MCF 10A (cell line): ENCODE measurements around the gene ING5. TPM values are rescaled to one million over a fixed set of nuclear protein-coding genes. Genes with fewer than 3 reads are reported as not detected.

Experiments used
- BruUV-seq: library from RNA; stranded (reverse); fragments of 400-500 nt; replicated peaks from 2 replicates; lab custom pipeline; 2021; lab: Mats Ljungman, UMichigan
- CTCF ChIA-PET: fragments of 300-600 bp; sonication (Branson Sonifier 250); formaldehyde crosslinking; extraction: SDS; loops from one replicate; lab custom pipeline; 2021; ENCODE audit warnings: antibody characterized with exemption, inconsistent platforms; lab: Yijun Ruan, JAX
- POLR2A ChIA-PET: fragments of 300-600, 350-650 bp; sonication (Branson Sonifier 250); formaldehyde crosslinking; extraction: SDS; loops from one replicate; lab custom pipeline; 2020; ENCODE audit warnings: antibody characterized with exemption, inconsistent platforms; lab: Yijun Ruan, JAX
- DNase-seq: peaks from one replicate; pipeline ENCODE4 v3.0.0-alpha.2; 2018; ENCODE audit not compliant: unreplicated experiment
- H3K27ac Mint-ChIP-seq: one replicate; pipeline ENCODE4 v1.8.0; 2022; ENCODE audit warnings: mild to moderate bottlenecking, low read depth, mixed read lengths; ENCODE audit not compliant: unreplicated experiment
- H3K27me3 Mint-ChIP-seq: one replicate; pipeline ENCODE4 v1.8.0; 2022; ENCODE audit warnings: mixed read lengths; ENCODE audit not compliant: insufficient read depth, unreplicated experiment
- H3K36me3 Mint-ChIP-seq: one replicate; pipeline ENCODE4 v1.8.0; 2022; ENCODE audit warnings: mild to moderate bottlenecking, moderate library complexity, mixed read lengths; ENCODE audit not compliant: insufficient read depth, unreplicated experiment
- H3K4me1 Mint-ChIP-seq: one replicate; pipeline ENCODE4 v1.8.0; 2022; ENCODE audit warnings: mixed read lengths; ENCODE audit not compliant: insufficient read depth, unreplicated experiment
- H3K4me3 Mint-ChIP-seq: one replicate; pipeline ENCODE4 v1.8.0; 2022; ENCODE audit warnings: mild to moderate bottlenecking, moderate library complexity, mixed read lengths; ENCODE audit not compliant: unreplicated experiment
- H3K9me3 Mint-ChIP-seq: one replicate; pipeline ENCODE4 v1.8.0; 2022; ENCODE audit warnings: mixed read lengths; ENCODE audit not compliant: unreplicated experiment
- CTCF ChIP-seq: fragments of 200-600 bp; IDR thresholded peaks from one replicate; pipeline ENCODE4 v1.8.0; 2022; ENCODE audit warnings: antibody characterized with exemption, mild to moderate bottlenecking; ENCODE audit not compliant: unreplicated experiment
- intact Hi-C: fragments of 100-400 bp; cut with micrococcal nuclease; formaldehyde crosslinking; loops from 2 replicates; pipeline ENCODE4 v1.14.1; 2022
- total RNA-seq: library from RNA; stranded (reverse); gene quantifications from 2 replicates; pipeline ENCODE4 v1.2.3, GENCODE V29; 2022

Gene ING5
- total RNA-seq, 1 experiment from 2014 or later, result 35.5 TPM

GRCh38 chr2:241721852-241722251, 20.0 kb downstream of the ING5 start:
- Mint-ChIP-seq H3K4me3 (no peak overlapping the region), H3K27me3 (no peaks in the 10 kb centered on the region), H3K36me3 (peaks cover 74% of the 10 kb centered on the region), H3K27ac (no peak overlapping the region), H3K4me1 (no peaks in the 10 kb centered on the region), H3K9me3 (no peaks in the 10 kb centered on the region)
- intact Hi-C loops, result no loop called here
- POLR2A ChIA-PET, result no interaction called here
- TF ChIP-seq CTCF, result no peak
- no peak for DNase-seq
- no TSS peak for BruUV-seq
- CTCF ChIA-PET, result interaction anchor here (1.1 kb wide), 1 partner anchor 20 kb away, joined by 3 read pairs; the partner anchor contains the start of gene ING5

- no peak for TF ChIP-seq CTCF
- no peak for DNase-seq
- no peak overlapping the region for H3K27ac Mint-ChIP-seq
- no peaks in the 10 kb centered on the region for H3K27me3 Mint-ChIP-seq
- CTCF ChIA-PET, result no interaction called here
- POLR2A ChIA-PET, result no interaction called here
- no peak overlapping the region for H3K4me3 Mint-ChIP-seq
- intact Hi-C loops, result no loop called here
- no TSS peak for BruUV-seq
- peaks cover 68% of the 10 kb centered on the region for H3K36me3 Mint-ChIP-seq
- no peaks in the 10 kb centered on the region for H3K9me3 Mint-ChIP-seq
- no peaks in the 10 kb centered on the region for H3K4me1 Mint-ChIP-seq
These were observed 21.1 kb downstream of the ING5 start for GRCh38 chr2:241722896-241723454.

- H3K4me1 Mint-ChIP-seq, result no peaks in the 10 kb centered on the region
- no peak for DNase-seq
- H3K27me3 Mint-ChIP-seq, result no peaks in the 10 kb centered on the region
- H3K4me3 Mint-ChIP-seq, result no peak overlapping the region
- no peak for TF ChIP-seq CTCF
- CTCF ChIA-PET, result interaction anchor here (1.0 to 1.1 kb wide), 2 partner anchors 21 to 154 kb away, joined by 4 read pairs; no protein-coding TSS in a partner anchor
- POLR2A ChIA-PET, result no interaction called here
- H3K36me3 Mint-ChIP-seq, result peaks cover 55% of the 10 kb centered on the region
- H3K27ac Mint-ChIP-seq, result no peak overlapping the region
- intact Hi-C loops, result no loop called here
- no peaks in the 10 kb centered on the region for H3K9me3 Mint-ChIP-seq
- BruUV-seq, result no TSS peak
These were observed 22.6 kb downstream of the ING5 start for GRCh38 chr2:241724259-241724974.

GRCh38 chr2:241724975-241725870, 23.4 kb downstream of the ING5 start:
- Mint-ChIP-seq H3K4me1 (no peaks in the 10 kb centered on the region), H3K36me3 (peaks cover 56% of the 10 kb centered on the region), H3K9me3 (no peaks in the 10 kb centered on the region), H3K27me3 (no peaks in the 10 kb centered on the region), H3K27ac (no peak overlapping the region), H3K4me3 (no peak overlapping the region)
- intact Hi-C loops, result no loop called here
- BruUV-seq, result no TSS peak
- no peak for DNase-seq
- ChIA-PET POLR2A (no interaction called here), CTCF (interaction anchor here (0.6 to 1.1 kb wide), 3 partner anchors 22 to 874 kb away, joined by 3 to 4 read pairs (median 4); no protein-coding TSS in a partner anchor)
- no peak for TF ChIP-seq CTCF
